NCI-H446 treated with DMSO at 0.1 percent for 48 hours (cell line): ENCODE results near the gene HSD17B13.
"Not testable (repeated sequence)": the region's sequence is repeated elsewhere in the genome, so short reads cannot be mapped to it uniquely, and the experiment has no call there.

Source experiments
- DNase-seq: peaks from one replicate; lab custom pipeline; 2025; lab: John Stamatoyannopoulos, UW

HSD17B13 gene

DNA sequence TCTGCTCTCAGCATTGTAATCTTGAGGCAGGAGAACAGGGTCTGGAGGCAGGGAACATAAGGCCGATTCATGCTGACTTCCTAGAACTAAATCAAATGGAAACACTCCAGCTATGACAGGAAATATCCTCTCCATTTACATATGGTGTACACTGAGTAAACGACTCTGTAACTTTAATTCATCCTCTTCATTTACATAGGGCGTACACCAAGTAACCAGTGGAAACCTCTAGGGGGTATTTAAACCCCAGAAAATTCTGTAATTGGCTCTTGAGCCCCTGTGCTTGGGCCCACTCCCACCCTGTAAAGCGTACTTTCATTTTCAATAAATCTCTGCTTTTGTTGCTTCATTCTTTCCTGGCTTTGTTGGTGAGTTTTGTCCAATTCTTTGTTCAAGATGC is 7.7 kb downstream of the HSD17B13 start:
- DNase-seq: not testable (repeated sequence)

DNA sequence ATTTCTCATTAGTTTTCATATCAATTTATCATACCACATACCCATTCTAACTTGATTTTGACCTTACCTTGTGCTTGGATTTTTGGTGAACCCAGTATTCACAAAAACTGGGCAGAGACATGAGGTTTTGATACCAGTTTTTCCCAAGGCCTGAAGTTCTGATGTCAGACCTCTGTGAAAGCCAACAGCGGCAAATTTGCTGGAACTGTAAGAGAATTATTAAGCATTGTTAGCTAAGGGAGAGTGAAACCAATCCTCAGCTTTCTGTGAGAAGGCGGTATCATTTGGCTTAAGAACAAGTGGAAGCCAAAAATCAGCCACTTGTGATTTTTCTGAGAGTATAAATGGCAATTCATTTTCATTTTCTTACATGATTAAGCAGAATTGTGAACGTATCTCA is 8.9 kb downstream of the HSD17B13 start:
- DNase-seq: no peak

DNA sequence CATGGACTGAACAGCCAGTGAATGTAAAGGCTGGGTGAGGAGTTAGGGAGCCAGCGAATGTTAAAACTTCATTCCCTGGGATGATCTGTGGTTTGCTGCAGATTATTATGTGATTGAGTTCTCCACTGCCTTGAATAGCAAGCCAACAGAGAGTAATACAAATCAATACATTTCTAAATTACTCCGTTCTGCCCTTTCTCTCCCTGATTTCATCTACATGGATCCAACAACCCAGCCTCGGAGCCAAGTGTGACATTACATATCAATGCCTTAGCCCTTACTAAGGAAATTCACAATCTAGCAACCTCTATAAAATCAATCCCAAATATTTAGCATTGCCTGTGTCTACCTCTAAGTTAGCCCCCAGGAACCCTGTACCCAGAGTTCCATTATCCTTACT is 11.0 kb downstream of the HSD17B13 start:
- no peak for DNase-seq

DNA sequence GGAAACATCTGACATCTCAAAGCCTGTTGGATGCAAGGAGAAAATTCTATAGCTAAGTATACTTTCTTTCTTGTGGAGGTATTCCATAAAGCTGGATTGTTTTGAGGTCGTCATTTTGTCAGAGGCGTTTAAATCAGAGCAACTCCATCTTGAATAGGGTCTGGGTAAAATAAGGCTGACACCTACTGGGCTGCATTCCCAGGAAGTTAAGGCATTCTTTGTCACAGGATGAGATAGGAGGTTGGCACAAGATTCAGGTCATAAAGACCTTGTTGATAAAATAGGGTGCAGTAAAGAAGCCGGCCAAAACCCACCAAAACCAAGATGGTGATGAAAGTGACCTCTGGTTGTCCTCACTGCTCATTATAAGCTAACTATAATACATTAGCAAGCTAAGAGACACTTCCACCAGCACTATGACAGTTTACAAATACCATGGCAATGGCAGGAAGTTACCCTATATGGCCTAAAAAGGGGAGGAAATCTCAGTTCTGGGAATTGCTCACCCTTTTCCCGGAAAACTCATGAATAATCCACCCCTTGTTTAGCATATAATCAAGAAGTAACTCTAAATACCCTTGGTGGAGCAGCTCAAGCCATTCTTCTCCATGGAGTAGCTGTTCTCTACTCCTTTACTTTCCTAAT is 11.9 kb downstream of the HSD17B13 start:
- no peak for DNase-seq

DNA sequence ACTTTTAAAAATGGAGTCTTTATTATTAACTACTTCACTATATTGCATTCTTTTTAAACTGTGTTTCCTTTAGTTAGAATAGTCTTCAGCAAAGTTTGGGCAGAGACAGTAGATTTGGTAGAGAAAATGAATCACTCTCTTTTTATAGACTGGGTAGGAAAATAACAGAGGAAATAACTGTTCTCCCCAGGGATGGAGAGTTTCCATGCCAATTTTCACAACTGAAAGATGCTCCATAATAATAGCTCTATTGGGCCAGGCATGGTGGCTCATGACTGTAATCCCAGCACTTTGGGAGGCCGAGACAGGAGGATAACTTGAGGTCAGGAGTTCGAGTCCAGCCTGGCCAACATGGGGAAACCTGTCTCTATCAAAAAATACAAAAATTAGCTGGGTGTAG is 13.1 kb downstream of the HSD17B13 start:
- DNase-seq: no peak

DNA sequence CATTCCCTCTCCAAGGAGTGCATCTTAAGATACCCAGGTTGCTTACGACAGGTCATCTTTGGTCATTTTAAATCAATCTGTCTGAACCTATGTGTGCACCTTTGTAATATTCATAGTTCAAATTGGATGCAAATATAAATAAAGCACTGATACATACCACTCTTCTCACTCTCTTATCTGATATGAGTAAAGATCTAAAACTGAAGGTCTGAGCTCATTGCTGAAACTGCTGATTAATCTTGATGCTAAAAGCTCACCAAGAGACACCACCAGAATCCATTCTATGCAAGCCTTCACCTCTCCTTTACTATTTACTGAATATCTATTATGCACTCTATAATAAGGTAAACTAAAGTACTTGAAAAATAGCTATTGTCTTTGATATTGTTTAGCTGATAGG is 16.6 kb downstream of the HSD17B13 start:
- DNase-seq: no peak

DNA sequence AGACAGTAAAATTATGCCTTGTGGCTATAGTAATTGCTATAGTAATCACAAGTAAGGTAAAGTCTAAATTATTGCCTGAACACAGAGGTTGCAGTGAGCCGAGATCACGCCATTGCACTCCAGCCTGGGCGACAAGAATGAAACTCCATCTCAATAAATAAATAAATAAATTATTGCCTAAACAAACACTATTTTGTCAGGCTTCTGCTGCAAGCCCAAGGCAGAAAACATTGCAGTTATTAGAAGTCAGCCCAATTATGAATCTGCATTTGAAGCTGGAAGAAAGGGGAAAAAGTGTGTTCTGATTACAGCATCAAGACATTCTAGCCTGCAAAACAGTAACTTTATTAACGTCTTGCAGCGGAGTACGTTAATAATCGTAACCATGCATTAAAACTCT is 17.1 kb downstream of the HSD17B13 start:
- no peak for DNase-seq

DNA sequence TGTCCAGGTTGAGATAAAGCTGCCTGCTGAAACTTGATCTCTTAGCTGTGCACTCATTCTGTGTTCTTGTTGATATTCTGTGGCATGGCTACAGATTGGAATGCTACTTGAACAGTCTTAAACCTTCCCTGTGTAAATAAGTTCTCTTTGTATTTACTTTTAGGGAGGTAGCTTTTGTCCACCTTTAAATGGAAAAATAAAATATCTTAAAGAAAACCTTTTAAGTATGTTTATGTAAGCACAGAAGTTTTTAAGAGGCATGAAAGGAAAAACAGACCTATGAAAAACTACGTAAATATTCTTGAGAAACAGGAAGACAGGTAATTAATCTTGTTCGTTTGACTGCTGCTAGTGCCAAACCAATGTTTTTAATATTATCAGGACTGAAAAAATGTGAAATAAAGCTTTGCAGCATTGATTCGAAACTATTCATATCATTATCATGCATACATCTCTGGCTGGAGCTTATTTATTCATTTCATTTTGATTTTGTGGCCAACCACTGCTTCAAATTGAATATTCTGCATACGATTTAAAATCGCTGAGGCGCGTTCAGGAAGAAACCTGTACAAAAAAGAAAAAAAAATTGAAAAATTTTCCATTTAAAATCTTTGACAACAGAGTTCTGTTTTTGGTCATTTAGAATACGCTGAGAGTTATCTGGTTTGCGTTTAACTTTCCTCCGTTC is 17.8 kb downstream of the HSD17B13 start:
- DNase-seq: no peak

DNA sequence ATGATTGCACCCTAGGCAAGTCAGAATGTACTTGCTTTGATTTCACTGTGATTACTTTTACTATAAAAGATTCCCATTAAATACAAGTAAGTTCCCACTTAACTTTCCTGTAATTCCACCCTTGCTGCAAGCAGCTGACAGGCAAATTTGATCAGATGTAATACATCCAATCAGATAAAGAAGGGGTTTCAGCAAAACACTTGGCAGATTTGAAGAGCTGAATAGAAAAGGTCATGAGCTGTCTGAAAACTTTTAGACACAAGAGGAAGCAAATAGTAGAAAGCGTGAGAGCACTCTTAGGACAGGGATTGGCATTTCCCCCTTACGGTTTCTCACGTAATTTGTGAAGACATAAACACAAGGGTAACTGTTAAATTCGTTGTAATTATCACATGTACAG is 22.8 kb downstream of the HSD17B13 start:
- no peak for DNase-seq

DNA sequence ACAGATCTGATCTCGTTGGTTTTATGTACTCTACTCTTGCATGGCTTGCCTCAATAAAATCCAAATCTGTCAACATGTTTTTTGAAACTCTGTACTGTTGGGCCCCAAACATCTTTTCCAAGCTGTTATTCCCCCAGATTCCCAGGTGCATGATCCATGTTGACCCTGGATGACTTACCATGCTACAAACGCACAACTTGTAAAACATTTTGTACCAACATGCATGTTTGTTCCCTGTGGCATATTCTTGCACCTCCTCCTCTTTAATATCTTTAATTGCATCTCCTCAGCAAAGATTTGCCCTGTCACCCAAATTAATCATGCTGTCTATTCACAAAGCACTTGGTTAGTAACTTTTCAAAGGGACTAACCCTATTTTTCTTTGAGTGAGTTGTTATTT is 24.3 kb downstream of the HSD17B13 start:
- no peak for DNase-seq

DNA sequence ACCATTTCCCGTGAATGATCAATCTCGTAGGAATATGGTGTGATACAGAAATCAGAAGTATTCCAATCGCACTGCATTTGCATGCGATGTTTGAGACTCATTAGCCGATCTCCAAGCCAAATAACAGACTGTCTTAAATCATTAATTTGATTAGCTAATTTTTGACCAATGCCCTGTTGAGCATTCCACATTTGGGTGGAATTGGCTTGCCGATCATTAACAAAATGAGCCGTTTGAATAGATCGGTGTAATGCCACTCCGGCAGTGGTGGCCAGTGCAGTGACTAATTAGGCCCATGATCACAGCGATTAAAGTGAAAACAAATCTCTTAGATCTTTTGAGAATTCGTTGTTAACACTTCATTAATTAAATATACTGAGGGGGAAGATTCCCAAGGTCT is 27.8 kb downstream of the HSD17B13 start:
- DNase-seq: not testable (repeated sequence)

DNA sequence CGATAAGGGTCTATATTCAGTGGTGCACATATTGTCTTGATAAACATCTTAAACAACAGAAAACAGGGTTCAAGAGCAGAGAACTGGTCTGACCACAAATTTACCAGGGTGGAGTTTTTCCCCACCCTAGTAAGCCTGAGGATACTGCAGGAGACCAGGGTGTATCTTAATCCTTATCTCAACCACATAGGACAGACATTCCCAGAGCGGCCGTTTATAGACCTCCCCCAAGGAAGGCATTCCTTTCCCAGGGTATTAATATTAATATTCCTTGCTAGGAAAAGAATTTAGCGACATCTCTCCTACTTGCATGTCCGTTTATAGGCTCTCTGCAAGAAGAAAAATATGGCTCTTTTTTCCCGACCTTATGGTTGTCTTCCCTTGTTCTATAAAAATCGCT is 28.8 kb downstream of the HSD17B13 start:
- not testable (repeated sequence) for DNase-seq

DNA sequence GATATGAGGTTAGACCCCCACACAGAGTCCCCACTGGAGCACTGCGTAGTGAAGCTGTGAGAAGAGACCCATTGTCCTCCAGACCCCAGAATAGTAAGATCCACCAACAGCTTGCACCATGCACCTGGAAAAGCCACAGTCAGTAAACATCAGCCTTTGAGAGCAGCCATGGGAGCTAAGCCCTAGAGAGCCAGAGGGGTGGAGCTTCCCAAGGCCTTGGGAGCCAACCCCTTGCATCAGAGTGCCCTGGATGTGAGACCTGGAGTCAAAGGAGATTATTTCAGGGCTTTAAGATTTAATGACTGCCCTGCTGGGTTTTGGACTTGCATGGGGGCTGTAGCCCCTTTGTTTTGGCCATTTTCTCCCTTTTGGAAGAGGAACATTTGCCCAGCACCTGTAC is 35.7 kb downstream of the HSD17B13 start:
- no peak for DNase-seq

DNA sequence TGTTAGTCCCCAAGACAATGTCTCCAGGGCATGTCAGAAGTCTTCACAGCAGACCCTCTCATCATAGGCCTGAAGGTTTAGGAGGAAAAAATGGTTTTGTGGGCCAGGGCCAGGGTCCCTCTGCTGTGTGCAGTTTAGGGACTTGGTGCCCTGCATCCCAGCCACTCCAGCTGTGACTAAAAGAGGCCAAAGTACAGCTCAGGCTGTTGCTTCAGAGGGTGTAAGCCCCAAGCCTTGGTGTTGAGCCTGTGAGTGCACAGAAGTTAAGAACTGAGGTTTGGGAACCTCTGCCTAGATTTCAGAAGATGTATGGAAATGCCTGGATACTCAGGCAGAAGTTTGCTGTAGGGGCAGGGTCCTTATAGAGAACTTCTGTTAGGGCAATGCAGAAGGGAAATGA is 38.4 kb downstream of the HSD17B13 start:
- not testable (repeated sequence) for DNase-seq

DNA sequence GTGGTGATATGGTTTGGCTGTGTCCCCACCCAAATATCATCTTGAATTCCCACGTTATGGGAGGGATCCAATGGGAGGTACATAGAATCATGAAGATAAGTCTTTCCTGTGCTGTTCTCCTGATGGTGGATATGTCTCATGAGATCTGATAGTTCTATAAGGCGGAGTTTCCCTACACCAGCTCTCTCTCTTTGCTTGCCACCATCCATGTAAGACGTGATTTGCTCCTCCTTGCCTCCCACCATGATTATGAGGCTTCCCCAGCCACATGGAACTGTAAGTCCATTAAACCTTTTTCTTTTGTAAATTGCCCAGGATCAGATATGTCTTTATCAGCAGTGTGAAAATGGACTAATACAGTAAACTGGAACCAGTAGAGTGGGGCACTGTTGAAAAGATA is 39.5 kb downstream of the HSD17B13 start:
- DNase-seq: no peak

DNA sequence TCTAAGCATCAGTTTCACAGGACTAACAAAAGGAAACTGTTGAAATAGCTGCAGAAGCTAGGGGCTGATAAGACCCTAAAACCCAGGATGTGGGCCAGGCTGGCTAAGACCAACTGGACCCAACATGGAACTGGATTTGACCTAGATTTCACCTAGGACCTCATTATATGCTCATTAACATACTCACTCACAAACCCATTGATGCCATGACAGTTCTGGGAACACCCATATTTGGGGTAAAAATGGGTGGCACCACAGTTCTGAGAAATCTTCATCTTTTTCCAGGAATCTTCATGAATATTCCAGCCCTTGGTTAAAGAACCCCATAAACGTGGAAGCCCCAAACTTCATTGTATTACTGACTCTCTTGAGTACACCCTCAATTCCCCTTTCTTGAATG is 41.1 kb downstream of the HSD17B13 start:
- no peak for DNase-seq

DNA sequence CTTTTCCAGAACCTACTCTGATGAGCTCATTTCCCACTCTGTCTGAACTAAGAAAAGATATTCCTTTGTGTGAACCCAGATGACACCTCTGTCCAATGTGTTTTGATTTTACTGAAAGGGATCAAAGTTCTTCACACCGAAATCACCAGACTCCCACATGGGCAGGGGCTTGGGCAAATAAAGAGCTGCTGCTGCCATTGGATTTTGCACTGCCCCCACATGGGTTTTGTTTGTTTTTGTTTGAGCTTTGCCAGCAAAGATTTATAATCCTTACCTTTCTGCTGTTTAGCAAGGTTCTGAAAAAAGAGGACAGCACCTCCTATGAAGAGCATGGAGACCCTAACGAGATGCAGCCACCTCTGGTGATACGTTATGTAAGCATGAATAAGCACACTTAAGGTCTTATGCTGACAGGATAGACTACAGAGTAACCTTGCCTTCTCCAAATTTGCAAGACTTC is 44.3 kb downstream of the HSD17B13 start:
- no peak for DNase-seq

DNA sequence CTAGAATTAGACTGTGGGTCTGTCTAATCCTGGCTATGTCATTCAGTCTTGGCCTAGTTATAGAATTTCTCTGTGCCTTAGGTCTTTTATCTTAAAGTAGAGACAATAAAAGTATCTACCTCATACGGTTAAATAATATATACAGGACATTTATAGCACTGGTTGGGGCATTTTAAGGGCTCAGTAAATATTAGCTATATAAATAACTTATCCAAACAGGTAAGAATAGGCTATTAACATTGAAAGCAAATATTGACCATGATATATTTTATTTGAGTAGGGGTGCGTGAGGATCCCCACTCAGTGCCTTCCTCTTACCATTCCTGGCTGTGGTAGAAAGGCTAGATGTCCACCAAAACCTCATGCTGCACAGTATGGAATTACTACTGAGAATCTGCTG is 47.4 kb downstream of the HSD17B13 start:
- no peak for DNase-seq

DNA sequence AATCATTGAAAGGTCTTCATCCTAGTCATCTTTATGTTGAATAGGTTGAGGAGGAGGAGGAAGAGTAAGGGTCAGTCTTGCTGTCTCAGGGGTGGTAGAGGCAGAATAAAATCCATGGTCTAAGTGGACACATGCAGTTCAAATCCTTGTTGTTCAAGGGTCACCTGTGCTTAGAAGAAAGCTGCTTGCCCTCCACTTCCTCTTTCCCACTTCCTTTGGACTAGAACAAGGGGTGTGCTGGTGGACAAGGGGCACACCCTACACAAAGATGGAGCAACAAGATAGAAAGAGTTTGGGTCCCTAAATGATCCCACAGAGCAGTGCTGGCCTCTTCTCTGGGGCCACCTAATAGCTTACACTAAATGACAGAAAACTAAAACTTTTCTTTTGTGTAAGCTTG is 47.9 kb downstream of the HSD17B13 start:
- DNase-seq: no peak

DNA sequence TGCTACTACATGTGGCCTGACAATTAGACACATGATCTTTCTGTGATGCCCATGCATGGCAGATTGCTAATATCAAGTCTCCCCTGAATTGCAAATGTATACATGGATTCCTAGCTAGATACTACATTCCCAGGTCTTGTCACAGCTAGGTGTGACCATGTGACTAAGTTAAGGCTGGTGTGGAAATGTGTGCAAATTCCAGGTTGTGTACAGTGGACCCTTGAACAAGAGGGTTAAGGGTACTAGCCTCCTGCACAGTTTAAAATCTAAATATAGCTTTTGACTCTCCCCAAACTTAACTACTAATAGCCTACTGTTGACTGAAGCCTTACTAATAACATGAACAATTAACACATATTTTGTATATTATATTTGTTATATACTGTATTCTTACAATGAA is 48.4 kb downstream of the HSD17B13 start:
- no peak for DNase-seq

DNA sequence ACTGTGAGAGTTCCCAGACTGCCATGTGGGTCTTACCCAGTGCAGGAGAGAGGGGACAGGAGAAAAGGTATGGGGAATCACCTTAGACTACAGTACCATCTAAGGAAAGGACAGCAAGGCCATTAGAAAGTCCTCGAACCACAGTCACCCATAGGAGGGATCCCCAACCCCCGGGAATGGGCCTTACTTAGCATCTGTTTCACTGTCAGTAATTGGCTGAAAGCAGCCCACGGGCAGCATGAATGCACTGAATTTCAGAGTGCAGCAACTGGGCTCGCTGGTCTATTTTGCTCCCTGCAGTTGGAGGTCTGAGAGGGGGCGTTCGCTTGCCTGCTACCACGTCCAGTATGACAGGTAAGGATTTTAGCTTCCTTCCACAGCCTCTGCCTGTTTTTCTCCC is 51.9 kb downstream of the HSD17B13 start:
- no peak for DNase-seq

DNA sequence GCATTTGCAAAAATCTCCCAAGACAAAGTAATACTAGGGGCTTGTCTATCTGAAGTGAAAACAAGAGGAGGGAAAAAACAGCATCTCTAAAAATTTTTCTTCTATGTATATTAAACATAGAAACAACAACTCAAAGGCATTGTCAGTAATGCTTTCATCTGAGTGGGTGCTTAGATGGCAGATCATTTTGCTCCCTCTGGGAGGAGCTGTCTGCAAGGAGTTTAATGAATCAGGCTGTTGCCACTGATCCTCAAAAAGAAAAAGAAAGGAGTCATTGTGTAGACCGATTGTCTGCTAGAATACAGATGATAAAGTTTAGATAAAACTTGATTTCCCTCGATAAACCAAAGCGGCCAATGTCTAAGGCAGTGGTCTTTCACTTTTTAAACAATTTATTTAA is 52.5 kb downstream of the HSD17B13 start:
- peak; percentile 2 for DNase-seq

DNA sequence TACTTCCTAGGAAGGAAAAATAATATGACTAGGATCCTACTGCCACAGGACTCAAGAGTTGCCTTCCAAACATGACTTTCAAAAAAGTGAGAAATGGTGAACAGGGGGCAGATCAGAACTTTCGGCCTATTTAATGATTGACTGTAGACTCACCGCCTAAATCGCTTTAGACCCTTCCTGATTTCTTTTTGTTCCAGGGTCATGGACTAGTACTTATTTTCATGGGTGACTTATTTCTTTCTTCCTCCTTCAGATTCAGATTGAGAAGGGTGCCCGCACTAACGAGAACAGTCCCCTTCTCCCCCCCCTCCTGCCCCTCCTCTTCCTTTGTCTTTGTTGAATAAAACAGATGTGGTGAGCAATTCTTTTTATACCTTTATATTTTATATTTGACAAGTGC is 54.3 kb downstream of the HSD17B13 start:
- DNase-seq: no peak

DNA sequence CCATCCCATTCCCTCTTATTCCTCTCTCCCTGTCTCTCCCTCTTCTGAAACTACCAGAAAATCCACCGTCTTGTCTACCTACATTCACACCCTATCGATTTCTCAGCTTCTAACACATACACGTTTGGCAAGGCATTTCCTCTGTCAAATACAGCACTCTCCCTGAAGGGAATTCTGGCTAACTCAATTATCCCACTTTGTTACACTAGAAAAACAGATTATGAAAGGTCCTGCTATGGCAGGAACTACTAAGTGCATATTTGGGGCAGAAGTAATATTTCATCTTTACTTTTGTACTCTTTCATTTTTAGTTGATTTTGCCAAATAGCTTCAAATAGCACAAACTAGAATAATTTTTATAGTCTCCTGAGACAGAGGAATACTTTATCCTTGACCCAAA is 55.7 kb downstream of the HSD17B13 start:
- DNase-seq: no peak
